IMR-90 (cell line): ENCODE measurements around the gene ZFX. TPM values are rescaled to one million over a fixed set of nuclear protein-coding genes. Genes with fewer than 3 reads are reported as not detected.

ENCODE experiments used
- ATAC-seq: fragments of 200-7000 bp; cut with Tn5 transposase; 2 replicates; pipeline ENCODE4 v1.9.1; 2020; ENCODE audit warnings: low read depth, mild to moderate bottlenecking, moderate library complexity
- BruUV-seq: library from RNA; stranded (reverse); fragments of 400-500 nt; replicated peaks from 2 replicates; lab custom pipeline; 2021; lab: Mats Ljungman, UMichigan
- CTCF ChIA-PET: fragments of 300-600 bp; formaldehyde crosslinking; extraction: SDS; loops from one replicate; lab custom pipeline; 2021; ENCODE audit warnings: antibody characterized with exemption; lab: Yijun Ruan, JAX
- POLR2A ChIA-PET: fragments of 300-600 bp; sonication (Branson Sonifier 250); formaldehyde crosslinking; loops from one replicate; lab custom pipeline; 2022; ENCODE audit warnings: antibody characterized with exemption; ENCODE audit not compliant: unreplicated experiment; lab: Charles Lee
- DNase-seq: peaks from one replicate; pipeline ENCODE4 v3.0.0; 2013
- H2AFZ ChIP-seq: replicated peaks from 2 replicates; pipeline ENCODE3; 2013; ENCODE audit warnings: low read length, mild to moderate bottlenecking; ENCODE audit not compliant: poor library complexity
- H2AK5ac ChIP-seq: 2 replicates; pipeline ENCODE4 v1.6.1; 2013; ENCODE audit warnings: low read depth, low read length, inconsistent platforms
- H2AK9ac ChIP-seq: replicated peaks from 2 replicates; pipeline ENCODE3; 2013; ENCODE audit warnings: mild to moderate bottlenecking, low read depth, low read length, moderate library complexity; ENCODE audit not compliant: poor library complexity
- H2BK120ac ChIP-seq: 2 replicates; pipeline ENCODE4 v1.6.1; 2013; ENCODE audit warnings: low read depth, low read length, inconsistent platforms
- H2BK15ac ChIP-seq: 3 replicates; pipeline ENCODE4 v1.6.1; 2013; ENCODE audit warnings: low read depth, low read length, inconsistent platforms
- H2BK20ac ChIP-seq: 2 replicates; pipeline ENCODE4 v1.6.1; 2013; ENCODE audit warnings: low read depth, mild to moderate bottlenecking, inconsistent platforms, low read length, moderate library complexity
- H2BK5ac ChIP-seq: 2 replicates; pipeline ENCODE4 v1.6.1; 2013; ENCODE audit warnings: mild to moderate bottlenecking, low read depth, low read length, inconsistent platforms; ENCODE audit not compliant: poor library complexity, severe bottlenecking
- H3K14ac ChIP-seq: replicated peaks from 2 replicates; pipeline ENCODE4 v1.6.1; 2013; ENCODE audit warnings: low read depth, low read length, inconsistent platforms
- H3K18ac ChIP-seq: 2 replicates; pipeline ENCODE4 v1.6.1; 2013; ENCODE audit warnings: low read depth, low read length, control low read depth
- H3K23ac ChIP-seq: 2 replicates; pipeline ENCODE4 v1.6.1; 2013; ENCODE audit warnings: low read depth, low read length, inconsistent platforms
- H3K27ac ChIP-seq: 2 replicates; pipeline ENCODE4 v1.5.1; 2013; ENCODE audit warnings: mild to moderate bottlenecking, control low read depth, low read length; ENCODE audit not compliant: insufficient read depth
- H3K27me3 ChIP-seq: 2 replicates; pipeline ENCODE4 v1.6.1; 2013; ENCODE audit warnings: low read length; ENCODE audit not compliant: control insufficient read depth, insufficient read depth
- H3K36me3 ChIP-seq: 2 replicates; pipeline ENCODE4 v1.6.1; 2013; ENCODE audit warnings: low read length, mixed read lengths; ENCODE audit not compliant: control insufficient read depth, insufficient read depth
- H3K4ac ChIP-seq: 2 replicates; pipeline ENCODE4 v1.6.1; 2013; ENCODE audit warnings: low read depth, low read length, inconsistent platforms
- H3K4me1 ChIP-seq: 2 replicates; pipeline ENCODE4 v1.6.1; 2013; ENCODE audit warnings: low read length, mixed read lengths; ENCODE audit not compliant: control insufficient read depth, insufficient read depth
- H3K4me2 ChIP-seq: 2 replicates; pipeline ENCODE4 v1.6.1; 2013; ENCODE audit warnings: low read depth, mild to moderate bottlenecking, control low read depth, low read length, moderate library complexity
- H3K4me3 ChIP-seq: 2 replicates; pipeline ENCODE4 v1.5.1; 2013; ENCODE audit warnings: low read depth, mild to moderate bottlenecking, control low read depth, low read length, moderate library complexity; ENCODE audit not compliant: insufficient read depth
- H3K56ac ChIP-seq: 2 replicates; pipeline ENCODE4 v1.6.1; 2013; ENCODE audit warnings: low read length, inconsistent platforms; ENCODE audit not compliant: insufficient read depth; ENCODE audit errors: extremely low read depth
- H3K79me1 ChIP-seq, 2 experiments: 2 replicates each; pipeline ENCODE4 v1.6.1; 2013; ENCODE audit warnings: low read length in 2 of 2, inconsistent platforms in 1 of 2, low read depth in 1 of 2
- H3K9ac ChIP-seq: 2 replicates; pipeline ENCODE4 v1.6.1; 2013; ENCODE audit warnings: low read depth, low read length, control low read depth
- H3K9me1 ChIP-seq: 2 replicates; pipeline ENCODE4 v1.6.1; 2013; ENCODE audit warnings: low read length, inconsistent platforms; ENCODE audit not compliant: insufficient read depth
- H3K9me3 ChIP-seq: 2 replicates; pipeline ENCODE4 v1.6.1; 2013; ENCODE audit warnings: low read length; ENCODE audit not compliant: control insufficient read depth, insufficient read depth
- H4K20me1 ChIP-seq: 2 replicates; pipeline ENCODE4 v1.6.1; 2013; ENCODE audit warnings: low read length, inconsistent platforms; ENCODE audit not compliant: insufficient read depth
- H4K5ac ChIP-seq: 2 replicates; pipeline ENCODE4 v1.6.1; 2013; ENCODE audit warnings: mild to moderate bottlenecking, low read depth, low read length, control low read depth
- H4K8ac ChIP-seq, 2 experiments: 2 replicates each; pipeline ENCODE4 v1.6.1; 2013; ENCODE audit warnings: low read depth in 2 of 2, low read length in 2 of 2, control low read depth in 1 of 2, inconsistent platforms in 1 of 2
- H4K91ac ChIP-seq: 2 replicates; pipeline ENCODE4 v1.6.1; 2013; ENCODE audit warnings: low read depth, low read length, inconsistent platforms; ENCODE audit not compliant: insufficient read depth
- BHLHE40 ChIP-seq: fragments of 150-350 bp; IDR thresholded peaks from 2 replicates; pipeline ENCODE4 v1.6.1; 2016; ENCODE audit warnings: mild to moderate bottlenecking, low read depth, low read length
- CTCF ChIP-seq: conservative IDR thresholded peaks from 2 replicates; pipeline ENCODE4 v1.5.1; 2012; ENCODE audit warnings: mild to moderate bottlenecking, low read depth, low read length, improper control_type of control experiment
- MAZ ChIP-seq: IDR thresholded peaks from 2 replicates; pipeline ENCODE4 v1.6.1; 2012; ENCODE audit warnings: low read depth, mild to moderate bottlenecking, low read length, improper control_type of control experiment, moderate library complexity, borderline replicate concordance
- RFX5 ChIP-seq: IDR thresholded peaks from 2 replicates; pipeline ENCODE4 v1.8.0; 2012; ENCODE audit warnings: low read depth, mild to moderate bottlenecking, low read length, moderate library complexity
- WGBS, 2 experiments: methylation state at CpG; one replicate each; pipeline versions ENCODE4 v1.1.5 to v1.1.7; 2013; ENCODE audit warnings: missing lambda C conversion rate in 2 of 2; ENCODE audit not compliant: insufficient read length in 1 of 2; ENCODE audit errors: extremely low coverage in 2 of 2; 5-methylcytosine and 5-hydroxymethylcytosine counted together
- dilution Hi-C: fragments of 300-500 bp; cut with HindIII; formaldehyde crosslinking; loops from one replicate; pipeline ENCODE4 v1.14.3; 2018; ENCODE audit warnings: low sequenced_read_pairs; ENCODE audit not compliant: unreplicated experiment
- in situ Hi-C: fragments of 300-500 bp; cut with MboI; formaldehyde crosslinking; loops from 3 replicates; pipeline ENCODE4 v1.14.3; 2019; ENCODE audit warnings: low sequenced_read_pairs, inconsistent platforms, mixed read lengths
- intact Hi-C: fragments of 100-400 bp; cut with micrococcal nuclease; formaldehyde crosslinking; loops from 2 replicates; pipeline ENCODE4 v1.10.0; 2022
- polyA plus RNA-seq, 3 experiments: library from polyadenylated mRNA; depleted of rRNA; stranded (reverse); fragments of >200 nt; gene quantifications; 2 replicates each; pipeline ENCODE4 v1.2.3, GENCODE V29; 2012; ENCODE audit warnings: low replicate concordance in 1 of 3
- total RNA-seq: library from RNA; depleted of rRNA; stranded (reverse); fragments of >200 nt; gene quantifications from 2 replicates; pipeline ENCODE4 v1.2.3, GENCODE V29; 2012

Gene ZFX
- total and polyA plus RNA-seq, 2 of the 4 experiments (the other 2 are of a cell fraction) = 16.0 to 99.3 TPM

DNA sequence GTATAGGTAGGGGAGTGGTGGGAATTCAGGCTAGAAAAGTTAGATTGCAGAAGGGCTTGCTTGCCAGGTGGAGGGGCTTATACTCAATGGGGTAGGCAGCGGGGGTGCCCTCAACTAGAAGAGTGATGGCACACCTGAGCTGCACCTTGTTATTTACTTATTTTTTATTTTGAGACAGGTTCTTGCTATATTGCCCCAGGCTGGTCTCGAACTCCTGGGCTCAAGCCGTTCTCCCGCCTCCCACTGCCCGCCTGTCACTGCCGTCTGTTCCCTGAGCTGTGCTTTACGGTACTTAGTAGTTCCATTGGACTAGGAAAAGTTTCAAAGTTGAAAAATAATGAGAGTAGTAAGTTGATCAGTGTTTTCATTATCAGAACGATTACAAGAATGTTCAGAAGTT lies 2.0 kb downstream of the ZFX start:
- dilution Hi-C loops = no loop called here
- H2AK9ac ChIP-seq = no peak overlapping the region
- H3K18ac ChIP-seq = no peak overlapping the region
- H3K27me3 ChIP-seq = no peaks in the 10 kb centered on the region
- intact Hi-C loops = loop anchor here (2.0 to 5.0 kb wide), 3 partner anchors 41 to 244 kb away; partner anchors contain the start of genes APOO and CXorf58
- DNase-seq = no peak
- H3K56ac ChIP-seq = peak overlapping the region; percentile 36; the same call in 1 of the 2 replicates
- peaks cover 7% of the 10 kb centered on the region for H3K9me1 ChIP-seq
- no peak overlapping the region for H4K8ac ChIP-seq
- H3K4me3 ChIP-seq = peak overlapping the region; percentile 98
- peak overlapping the region; percentile 97 for H3K9ac ChIP-seq
- no peak for ATAC-seq
- in situ Hi-C loops = loop anchor here (25.0 kb wide), 1 partner anchor 464 kb away; no protein-coding TSS in a partner anchor
- no peak overlapping the region for H2BK20ac ChIP-seq
- H4K20me1 ChIP-seq = peaks cover 59% of the 10 kb centered on the region
- no peaks in the 10 kb centered on the region for H3K9me3 ChIP-seq
- H3K27ac ChIP-seq = no peak overlapping the region
- H3K4me2 ChIP-seq = peak overlapping the region; percentile 74
- peaks cover 0 to 23% of the 10 kb centered on the region in 2 experiments; a peak in 3 of 4 replicates for H3K79me1 ChIP-seq
- H3K4ac ChIP-seq = no peak overlapping the region
- peaks cover 2% of the 10 kb centered on the region for H3K36me3 ChIP-seq
- H3K23ac ChIP-seq = peak overlapping the region; percentile 92; the same call in 1 of the 2 replicates
- no peak overlapping the region for H2AK5ac ChIP-seq
- BruUV-seq = no TSS peak
- ChIA-PET CTCF (no interaction called here), POLR2A (no interaction called here)
- H3K14ac ChIP-seq = peak overlapping the region; percentile 68; the same call in 1 of the 2 replicates
- peaks cover 9% of the 10 kb centered on the region for H3K4me1 ChIP-seq
- no peak for TF ChIP-seq BHLHE40
- TF ChIP-seq CTCF = no peak
- TF ChIP-seq MAZ = no peak
- TF ChIP-seq RFX5 = no peak
- no peak overlapping the region for H2BK120ac ChIP-seq
- 100% methylated on average over 1 of the region's 8 CpGs; no CpG with 5 or more reads in 1 of the 2 experiments for WGBS, 2 experiments
- no peak overlapping the region for H2AFZ ChIP-seq
- no peak overlapping the region for H4K91ac ChIP-seq
- H4K5ac ChIP-seq = no peak overlapping the region
- no peak overlapping the region for H2BK5ac ChIP-seq
- no peak overlapping the region for H2BK15ac ChIP-seq
